ENCODE results near the gene TERT. TPM values are rescaled to one million over a fixed set of nuclear protein-coding genes. Genes with fewer than 3 reads are reported as not detected.

The TERT gene
- total RNA-seq, 2 experiments from 2014 or later = 0.55 to 0.84 TPM

- H3K4me1 Mint-ChIP-seq (ENCODE audit: low read depth) = no peaks in the 10 kb centered on the region
- no peak for TF ChIP-seq CTCF (IDR thresholded peaks at IDR 0.05)
- intact Hi-C loops (cut with DNase I, micrococcal nuclease) = no loop called here
- DNase-seq (no peak), ATAC-seq (ENCODE audit: poor library complexity) (no peak)
- H3K4me3 Mint-ChIP-seq = no peak overlapping the region
- H3K27me3 Mint-ChIP-seq = peaks cover 9% of the 10 kb centered on the region
- no peak overlapping the region for H3K27ac Mint-ChIP-seq
- CTCF ChIA-PET = no interaction called here
- POLR2A ChIA-PET = no interaction called here
- no peak overlapping the region for H3K27ac ChIP-seq (ENCODE audit: low read depth in 1 of 2, low read length in 2 of 2)
- H3K4me3 ChIP-seq (ENCODE audit: low read length) = no peak overlapping the region
- peaks cover 15 to 20% of the 10 kb centered on the region in 2 experiments for H3K27me3 ChIP-seq (ENCODE audit: control insufficient read depth in 1 of 2, insufficient read depth in 2 of 2, low read length in 2 of 2)
- H3K36me3 Mint-ChIP-seq (ENCODE audit: low read depth) = no peaks in the 10 kb centered on the region
- no peaks in the 10 kb centered on the region for H3K36me3 ChIP-seq (ENCODE audit: insufficient read depth, low read length)
- H3K9me3 ChIP-seq (ENCODE audit: control insufficient read depth in 1 of 2, insufficient read depth in 1 of 2, low read length in 2 of 2) = peaks cover 0 to 22% of the 10 kb centered on the region in 2 experiments
- no peaks in the 10 kb centered on the region for H3K9me3 Mint-ChIP-seq
- H3K4me1 ChIP-seq (ENCODE audit: insufficient read depth, low read length) = no peaks in the 10 kb centered on the region
Measured at GRCh38 chr5:1244976-1245375, 49.9 kb downstream of the TERT start.

GRCh38 chr5:1244255-1244654, 50.6 kb downstream of the TERT start:
- Histone ChIP-seq H3K4me3 (ENCODE audit: low read length) (no peak overlapping the region), H3K4me1 (ENCODE audit: insufficient read depth, low read length) (no peaks in the 10 kb centered on the region), H3K9me3 (ENCODE audit: control insufficient read depth in 1 of 2, insufficient read depth in 1 of 2, low read length in 2 of 2) (peaks cover 0 to 22% of the 10 kb centered on the region in 2 experiments), H3K36me3 (ENCODE audit: insufficient read depth, low read length) (no peaks in the 10 kb centered on the region), H3K27me3 (ENCODE audit: control insufficient read depth in 1 of 2, insufficient read depth in 2 of 2, low read length in 2 of 2) (peaks cover 15 to 20% of the 10 kb centered on the region in 2 experiments), H3K27ac (ENCODE audit: low read depth in 1 of 2, low read length in 2 of 2) (no peak overlapping the region)
- POLR2A ChIA-PET = no interaction called here
- ATAC-seq (ENCODE audit: poor library complexity) = no peak
- no peak overlapping the region for H3K27ac Mint-ChIP-seq
- TF ChIP-seq CTCF (IDR thresholded peaks at IDR 0.05) = no peak
- H3K27me3 Mint-ChIP-seq = peaks cover 9% of the 10 kb centered on the region
- intact Hi-C loops (cut with DNase I, micrococcal nuclease) = no loop called here
- H3K36me3 Mint-ChIP-seq (ENCODE audit: low read depth) = no peaks in the 10 kb centered on the region
- H3K9me3 Mint-ChIP-seq = no peaks in the 10 kb centered on the region
- CTCF ChIA-PET = no interaction called here
- no peak for DNase-seq
- no peaks in the 10 kb centered on the region for H3K4me1 Mint-ChIP-seq (ENCODE audit: low read depth)
- H3K4me3 Mint-ChIP-seq = no peak overlapping the region

DNA sequence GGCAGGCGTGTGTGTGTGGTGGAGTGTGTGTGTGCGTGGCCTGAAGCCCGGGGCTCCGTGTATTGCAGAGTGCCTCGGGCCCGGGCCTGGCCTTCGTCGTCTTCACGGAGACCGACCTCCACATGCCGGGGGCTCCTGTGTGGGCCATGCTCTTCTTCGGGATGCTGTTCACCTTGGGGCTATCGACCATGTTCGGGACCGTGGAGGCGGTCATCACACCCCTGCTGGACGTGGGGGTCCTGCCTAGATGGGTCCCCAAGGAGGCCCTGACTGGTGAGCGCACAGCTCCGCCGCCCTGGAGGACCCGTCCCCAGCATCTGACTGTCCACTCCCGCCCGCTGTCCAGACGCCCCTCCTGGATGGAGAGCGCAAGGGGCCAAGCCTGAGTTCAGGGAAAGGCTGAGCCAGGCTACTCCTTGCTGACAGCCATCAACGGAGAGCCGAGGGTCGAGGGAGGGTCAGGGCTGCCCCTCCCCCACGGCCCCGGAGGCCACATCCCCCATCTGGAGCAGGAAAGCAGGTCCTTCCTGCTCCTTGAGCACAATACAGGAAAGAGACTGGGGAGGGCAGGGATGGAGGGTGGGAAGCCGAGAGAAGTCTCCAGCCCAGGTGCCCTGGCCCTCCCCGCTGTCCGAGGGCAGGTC, 51.3 kb downstream of the TERT start:
- peaks cover 9% of the 10 kb centered on the region for H3K27me3 Mint-ChIP-seq
- intact Hi-C loops (cut with DNase I, micrococcal nuclease) = no loop called here
- ChIA-PET CTCF (no interaction called here), POLR2A (no interaction called here)
- no peaks in the 10 kb centered on the region for H3K4me1 ChIP-seq (ENCODE audit: insufficient read depth, low read length)
- H3K9me3 ChIP-seq (ENCODE audit: control insufficient read depth in 1 of 2, insufficient read depth in 1 of 2, low read length in 2 of 2) = peaks cover 0 to 22% of the 10 kb centered on the region in 2 experiments
- no peaks in the 10 kb centered on the region for H3K4me1 Mint-ChIP-seq (ENCODE audit: low read depth)
- H3K27ac ChIP-seq (ENCODE audit: low read depth in 1 of 2, low read length in 2 of 2) = no peak overlapping the region
- no peak overlapping the region for H3K4me3 Mint-ChIP-seq
- no peak overlapping the region for H3K4me3 ChIP-seq (ENCODE audit: low read length)
- TF ChIP-seq CTCF (IDR thresholded peaks at IDR 0.05) = no peak
- H3K27me3 ChIP-seq (ENCODE audit: control insufficient read depth in 1 of 2, insufficient read depth in 2 of 2, low read length in 2 of 2) = peaks cover 15 to 20% of the 10 kb centered on the region in 2 experiments
- no peak overlapping the region for H3K27ac Mint-ChIP-seq
- H3K36me3 Mint-ChIP-seq (ENCODE audit: low read depth) = no peaks in the 10 kb centered on the region
- ATAC-seq (ENCODE audit: poor library complexity) = no peak
- H3K36me3 ChIP-seq (ENCODE audit: insufficient read depth, low read length) = no peaks in the 10 kb centered on the region
- DNase-seq = no peak
- H3K9me3 Mint-ChIP-seq = no peaks in the 10 kb centered on the region

All from CD4-positive, alpha-beta T cell (primary cell).